HG03280 (cell line): Measurements from ENCODE around the gene C8A.
A peak's percentile ranks its signal among the peaks of the same experiment; 100 is the strongest.

ENCODE experiments used
- ATAC-seq: cut with Tn5 transposase; IDR thresholded peaks from one replicate; pipeline ENCODE4 v1.9.1; 2021; ENCODE audit warnings: mild to moderate bottlenecking, moderate library complexity; ENCODE audit not compliant: unreplicated experiment

Gene C8A

DNA sequence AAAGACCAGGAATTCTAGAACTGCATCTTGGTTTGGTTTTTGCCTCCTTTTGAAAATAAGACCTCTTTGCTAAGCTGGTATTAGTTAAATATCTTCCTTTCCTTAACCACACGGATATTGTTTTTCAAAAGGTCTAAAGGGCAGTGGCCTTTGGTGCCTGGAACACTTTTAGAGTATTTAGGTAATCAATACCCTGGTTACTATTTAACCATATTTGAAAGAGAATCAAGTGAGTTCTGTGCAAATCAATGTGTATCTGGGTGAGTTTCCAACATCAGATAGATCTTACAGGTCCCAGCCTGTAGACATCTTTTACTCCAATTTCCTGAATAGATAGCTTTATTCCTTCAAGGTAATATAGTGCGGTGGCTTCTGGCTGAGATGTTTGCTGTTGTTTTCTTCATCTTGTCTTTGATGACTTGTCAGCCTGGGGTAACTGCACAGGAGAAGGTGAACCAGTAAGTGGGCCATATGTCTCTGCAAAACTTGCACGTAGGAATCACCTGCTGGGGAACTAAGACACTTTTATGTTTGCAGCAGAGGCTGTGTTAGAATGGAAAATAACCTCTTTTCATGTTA lies at the start of gene C8A:
TSS of gene C8A (plus strand) at position 277 of the 579 bp plus-strand sequence. CDS start at position 382, 105 bp downstream.
- ATAC-seq, result no peak

DNA sequence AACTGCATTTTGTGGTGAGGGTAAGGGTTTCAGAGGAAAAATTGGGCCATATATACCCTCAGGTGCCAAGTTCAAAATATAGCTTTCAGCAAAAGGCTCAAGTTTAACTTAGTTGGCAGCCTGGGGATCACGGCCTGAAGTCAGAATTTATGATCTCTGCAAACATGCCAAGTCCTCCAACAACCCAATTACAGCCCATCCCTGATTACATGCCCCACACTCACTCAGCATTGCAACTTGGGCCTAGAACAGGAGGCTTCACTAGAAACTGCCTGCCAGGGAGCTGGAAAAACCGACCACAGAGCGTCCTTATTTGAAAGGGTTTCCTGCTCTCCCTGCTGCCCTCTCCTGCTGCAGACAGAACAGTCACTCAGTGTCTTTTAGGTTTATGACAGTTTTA lies 47.8 kb upstream of the C8A start:
- no peak for ATAC-seq

DNA sequence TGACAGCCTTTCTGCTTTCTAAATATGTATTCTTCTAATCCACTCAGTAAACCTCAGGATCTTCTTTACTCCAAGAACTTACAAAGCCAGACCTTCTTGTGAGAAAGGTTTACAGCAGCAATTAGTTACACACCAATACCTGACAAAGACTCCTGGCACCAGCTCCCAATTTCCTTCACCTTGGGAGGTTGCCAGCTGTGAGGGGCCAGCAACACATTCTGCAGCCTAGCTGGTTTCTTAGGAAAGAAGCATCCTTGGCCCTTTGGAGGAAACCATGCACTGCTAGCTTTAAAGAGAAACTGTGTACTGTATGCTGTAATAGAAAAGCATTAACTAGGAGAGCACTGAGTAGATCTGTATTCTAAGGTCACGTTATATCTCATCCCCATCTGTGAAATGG lies 46.2 kb upstream of the C8A start:
- no peak for ATAC-seq

GRCh38 chr1:56811331-56811730 lies 43.3 kb upstream of the C8A start:
- ATAC-seq, result no peak

- no peak for ATAC-seq
These were observed 40.4 kb upstream of the C8A start for GRCh38 chr1:56814205-56814604.

GRCh38 chr1:56816264-56816663 lies 38.3 kb upstream of the C8A start:
- ATAC-seq, result no peak

- no peak for ATAC-seq
These were observed 37.7 kb upstream of the C8A start for GRCh38 chr1:56816909-56817308.

DNA sequence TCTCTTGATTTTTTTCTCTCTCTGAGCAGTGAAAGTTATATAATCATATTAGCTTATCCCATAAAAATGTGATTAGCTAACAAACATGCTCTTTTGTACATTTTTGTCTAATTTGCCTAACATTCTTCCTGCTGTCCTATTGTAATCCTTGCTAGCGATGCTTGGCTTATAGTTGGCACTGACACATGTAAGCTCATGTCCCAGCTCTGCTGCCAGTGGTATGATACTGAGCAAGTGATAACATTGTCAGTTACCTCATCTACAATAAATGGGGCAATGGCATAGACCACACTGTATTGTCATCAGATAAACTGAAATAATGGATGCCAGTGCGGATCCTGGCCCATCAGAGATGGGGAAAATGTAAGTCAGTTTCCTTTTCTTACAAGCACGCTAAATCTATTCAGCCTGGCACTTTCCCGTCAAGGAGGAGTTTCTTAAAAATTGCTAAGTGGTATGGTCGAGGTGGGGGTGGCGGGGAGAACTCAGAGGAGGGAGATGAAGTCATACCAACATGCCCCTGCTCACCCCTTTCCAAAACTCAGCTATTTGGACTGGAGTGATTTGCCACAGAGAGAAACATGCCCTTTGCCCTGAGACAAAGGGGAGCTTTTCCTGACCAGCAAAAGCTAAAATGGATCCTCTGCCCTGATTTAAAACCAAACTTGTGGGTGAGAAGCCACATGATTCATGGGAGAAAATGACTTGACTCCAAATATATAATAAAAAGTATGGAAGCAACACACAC lies 36.7 kb upstream of the C8A start:
- no peak for ATAC-seq

DNA sequence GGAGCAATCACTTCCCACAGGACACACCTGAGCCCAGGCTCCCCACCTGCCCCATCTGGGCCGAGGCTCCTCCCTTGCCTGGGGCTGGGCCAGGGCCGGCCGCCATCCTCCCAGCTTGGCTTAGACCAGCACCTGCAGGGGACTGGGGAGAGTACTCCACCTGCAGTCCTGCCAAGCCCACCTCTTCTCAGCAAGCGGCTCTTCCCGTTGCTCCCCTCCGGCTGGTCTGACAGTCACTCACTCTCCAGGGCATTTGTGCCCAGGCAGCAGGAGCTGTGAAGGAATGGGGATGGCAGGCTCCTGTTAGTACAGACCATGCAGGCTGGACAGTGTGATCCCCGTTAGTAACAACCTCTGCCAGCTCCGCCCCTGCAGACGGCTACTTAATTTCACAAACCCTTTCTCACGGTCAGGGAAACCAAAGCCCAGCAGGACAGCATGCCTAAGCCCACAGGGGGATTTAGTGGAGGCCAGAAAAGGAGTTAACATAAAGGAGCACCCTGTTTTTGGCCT lies 35.2 kb upstream of the C8A start, which contains the start of gene FYB2:
TSS of gene FYB2 (minus strand) at position 18 of the 513 bp plus-strand sequence. CDS start 114 bp downstream, outside the sequence.
- no peak for ATAC-seq

DNA sequence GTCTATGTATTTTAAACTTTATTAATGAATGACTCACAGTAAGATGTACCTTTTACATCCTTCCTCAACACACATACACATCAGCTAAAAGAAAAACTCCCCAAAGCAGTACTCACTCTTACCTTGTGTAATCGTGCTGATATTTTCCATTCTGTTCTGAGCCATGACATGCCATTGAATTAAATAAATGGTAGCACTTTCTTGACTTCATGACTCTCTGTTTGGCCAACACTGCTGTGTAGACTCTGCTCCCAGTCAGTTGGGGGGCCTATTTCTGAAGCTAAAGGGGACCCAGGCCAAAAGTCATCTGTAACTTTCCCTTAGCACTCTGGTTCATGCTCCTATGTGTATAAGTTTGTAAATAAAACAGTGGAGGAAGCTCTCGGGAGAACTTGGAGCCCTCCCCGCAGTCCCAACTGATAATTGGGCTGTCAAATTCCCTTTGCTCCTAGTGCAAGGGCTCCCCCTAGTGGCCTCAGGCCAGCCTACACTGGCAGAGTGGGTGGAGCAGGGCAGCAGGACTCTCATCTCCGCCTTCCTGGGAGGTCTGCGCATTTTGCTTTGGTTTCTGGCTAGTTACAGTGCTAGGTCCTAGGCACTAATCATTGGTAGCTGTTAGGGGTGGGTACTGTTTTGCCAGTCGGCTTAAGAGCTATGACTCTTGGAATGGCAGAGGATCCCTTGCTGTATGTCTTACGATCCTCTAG lies 33.7 kb upstream of the C8A start:
- ATAC-seq, result peak; percentile 78

DNA sequence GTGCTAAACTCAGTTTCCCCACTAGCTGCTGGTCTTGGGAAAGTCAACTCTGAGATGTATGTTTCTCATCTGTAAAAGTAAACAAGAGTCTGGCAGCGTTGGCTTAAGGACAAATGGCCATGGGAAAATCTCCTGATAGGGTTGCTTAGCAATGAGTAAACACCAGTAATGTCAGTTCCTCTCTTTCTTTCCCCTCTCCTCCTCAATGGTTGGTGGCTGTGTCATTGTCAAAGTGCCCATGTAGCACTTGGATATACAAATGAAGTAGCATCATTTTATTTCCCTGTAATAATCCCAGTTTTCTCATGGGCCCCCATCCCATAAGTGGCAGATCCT lies 33.2 kb upstream of the C8A start:
- ATAC-seq, result no peak

- ATAC-seq, result no peak
These were observed 30.3 kb upstream of the C8A start for GRCh38 chr1:56824271-56824670.

DNA sequence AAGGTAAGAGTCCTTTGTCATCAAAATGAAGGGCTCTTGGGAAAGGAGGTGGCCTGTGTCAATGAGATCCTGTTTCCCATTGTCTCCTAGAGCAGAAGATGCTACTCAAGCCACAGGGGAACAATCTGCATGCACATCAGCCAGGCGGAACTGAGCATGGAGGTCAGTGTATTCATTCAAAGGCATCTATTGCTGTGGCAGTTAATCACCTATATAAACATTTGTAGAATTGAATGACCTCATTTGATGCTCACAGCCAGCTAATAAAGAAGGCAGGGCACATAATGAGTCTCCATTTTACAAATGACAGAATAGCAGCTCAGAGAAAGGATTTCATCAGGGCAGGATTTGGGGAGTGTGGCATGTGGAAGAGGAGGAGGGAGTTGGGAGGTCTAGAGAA lies 29.7 kb upstream of the C8A start:
- ATAC-seq, result no peak

DNA sequence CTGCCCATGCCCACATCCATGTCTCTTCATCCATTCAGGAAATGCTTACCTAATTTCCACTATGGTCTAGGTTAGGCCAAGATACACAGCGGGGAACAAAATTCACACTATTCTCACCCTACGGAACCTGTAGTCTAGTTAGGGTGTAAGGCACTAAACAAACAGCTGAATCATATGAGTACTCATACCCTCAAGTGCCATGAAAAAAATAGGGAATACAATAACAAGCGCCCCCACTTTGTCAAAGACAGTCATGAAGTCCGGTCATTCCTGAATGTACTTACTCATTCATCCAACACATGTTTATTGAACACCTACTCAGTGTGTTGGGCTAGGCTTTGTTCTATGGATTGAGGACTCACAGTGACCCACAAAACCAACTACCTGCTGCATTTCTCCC lies 29.2 kb upstream of the C8A start:
- ATAC-seq, result no peak

DNA sequence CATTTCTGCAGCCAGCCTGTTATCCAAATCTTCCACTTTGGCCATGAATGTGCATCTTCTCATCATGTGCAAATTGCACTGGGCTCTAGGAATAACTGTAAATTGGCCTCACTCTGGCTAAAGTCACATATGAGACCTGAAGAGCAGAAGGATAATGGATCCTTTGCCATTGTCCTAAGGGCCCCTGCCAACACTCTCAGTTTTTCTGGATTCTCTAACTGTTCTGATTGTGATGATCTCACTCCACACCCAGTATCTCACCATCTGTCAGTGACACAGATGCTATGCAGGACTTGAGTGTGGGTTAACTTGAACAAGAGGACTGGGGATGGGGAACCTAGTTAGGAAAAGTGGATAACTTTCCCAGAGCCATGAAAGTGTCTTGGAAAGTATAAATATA lies 26.9 kb upstream of the C8A start:
- no peak for ATAC-seq

GRCh38 chr1:56830052-56830451 lies 24.5 kb upstream of the C8A start:
- no peak for ATAC-seq

DNA sequence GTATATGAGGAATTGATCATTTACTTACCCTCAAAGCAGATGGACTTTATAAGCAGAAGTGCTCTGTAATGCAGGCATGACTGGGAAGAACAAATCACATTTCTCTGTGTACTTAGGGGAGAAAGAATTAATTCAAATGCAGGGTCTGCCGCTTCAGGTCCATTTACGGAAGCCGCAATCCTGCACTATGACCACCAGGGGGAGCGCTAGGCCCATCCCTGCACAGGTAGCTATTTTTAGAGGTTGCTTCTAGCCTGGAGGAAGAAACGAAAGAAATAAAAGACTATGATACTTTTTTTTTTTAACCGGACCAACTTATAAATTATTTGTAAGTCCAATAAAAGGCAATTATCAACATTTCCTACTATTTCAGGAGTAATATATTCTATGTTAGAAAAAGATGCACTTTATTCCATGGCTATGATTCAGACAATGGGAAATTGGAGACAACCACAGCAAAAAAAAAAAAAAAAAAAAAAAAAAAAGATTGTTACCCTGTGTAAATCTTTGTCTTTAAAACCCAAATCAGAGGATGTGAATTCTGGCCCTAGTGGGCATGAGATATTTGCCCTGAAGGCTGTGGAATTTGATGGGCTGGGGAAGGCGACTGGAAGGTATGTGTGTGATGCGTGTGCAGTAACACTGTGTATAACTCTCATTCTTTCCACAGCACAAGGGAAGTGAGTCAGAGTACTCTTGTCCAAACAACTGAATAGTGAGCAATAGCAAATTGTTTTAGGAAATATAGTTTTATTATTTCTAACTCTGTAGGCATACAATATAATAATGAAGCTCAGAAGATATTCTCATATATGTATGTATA lies 22.5 kb upstream of the C8A start:
- ATAC-seq, result peak; percentile 83

- ATAC-seq, result no peak
These were observed 21.5 kb upstream of the C8A start for GRCh38 chr1:56833088-56833487.

- no peak for ATAC-seq
These were observed 20.3 kb upstream of the C8A start for GRCh38 chr1:56834137-56834900.

DNA sequence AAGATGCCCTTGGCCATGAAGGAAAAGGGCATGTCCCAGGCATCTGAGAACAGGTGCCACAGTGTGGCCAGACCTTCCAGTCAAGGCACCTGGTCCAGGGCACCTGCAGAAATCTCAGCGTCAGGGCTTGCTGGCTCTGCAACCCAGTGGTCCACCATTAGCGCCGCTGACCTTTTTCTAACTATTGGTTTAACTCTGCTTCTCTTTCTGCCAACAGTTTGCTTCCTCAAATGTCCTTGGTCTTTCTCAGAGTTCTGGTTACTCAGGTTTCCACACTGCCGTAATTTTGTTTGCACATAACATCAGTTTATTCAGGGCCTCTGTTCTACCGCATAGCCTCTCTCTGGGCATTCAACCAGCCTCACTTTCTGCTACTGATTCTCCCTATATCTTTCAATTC lies 18.9 kb upstream of the C8A start:
- ATAC-seq, result no peak
